OCI-LY7 (cell line): ENCODE data around the gene NEUROD2. TPM values are rescaled to one million over a fixed set of nuclear protein-coding genes. Genes with fewer than 3 reads are reported as not detected.

Experiments
- BruUV-seq: library from RNA; stranded (reverse); fragments of 400-500 nt; replicated peaks from 2 replicates; lab custom pipeline; 2021; lab: Mats Ljungman, UMichigan
- CTCF ChIA-PET: fragments of 300-600 bp; sonication (Branson Sonifier 250); formaldehyde crosslinking; loops from one replicate; lab custom pipeline; 2022; ENCODE audit warnings: antibody characterized with exemption; ENCODE audit not compliant: unreplicated experiment; lab: Charles Lee
- POLR2A ChIA-PET: fragments of 300-600 bp; sonication (Branson Sonifier 250); formaldehyde crosslinking; loops from one replicate; lab custom pipeline; 2022; ENCODE audit warnings: antibody characterized with exemption; lab: Charles Lee
- DNase-seq: peaks from one replicate; pipeline ENCODE4 v3.0.0-alpha.2; 2015; ENCODE audit warnings: low spot score
- H2AFZ ChIP-seq: fragments of 200-600 bp; sonication (generic), shearing (Covaris generic); 2 replicates; pipeline ENCODE4 v1.6.1; 2014; ENCODE audit warnings: mild to moderate bottlenecking, antibody characterized with exemption, low read length, moderate library complexity
- H3K27ac ChIP-seq: fragments of 200-600 bp; sonication (generic); 2 replicates; pipeline ENCODE4 v1.5.1; 2014; ENCODE audit warnings: mixed run types, low read depth, mild to moderate bottlenecking, moderate library complexity, low read length, inconsistent platforms; ENCODE audit not compliant: poor library complexity, severe bottlenecking
- H3K36me3 ChIP-seq: fragments of 200-600 bp; sonication (generic); 2 replicates; pipeline ENCODE4 v1.6.1; 2014; ENCODE audit warnings: mild to moderate bottlenecking, antibody characterized with exemption, low read length, moderate library complexity, mixed read lengths; ENCODE audit not compliant: insufficient read depth
- H3K4me1 ChIP-seq: fragments of 200-600 bp; sonication (generic); 2 replicates; pipeline ENCODE4 v1.5.1; 2014; ENCODE audit warnings: mild to moderate bottlenecking, low read length; ENCODE audit not compliant: insufficient read depth, poor library complexity, severe bottlenecking
- H3K4me2 ChIP-seq: fragments of 200-600 bp; sonication (generic); 2 replicates; pipeline ENCODE4 v1.6.1; 2014; ENCODE audit warnings: mild to moderate bottlenecking, low read length
- H3K4me3 ChIP-seq: fragments of 200-600 bp; sonication (generic); 2 replicates; pipeline ENCODE4 v1.5.1; 2014; ENCODE audit warnings: mild to moderate bottlenecking, low read depth, low read length; ENCODE audit not compliant: poor library complexity, severe bottlenecking
- H3K79me2 ChIP-seq: fragments of 200-600 bp; sonication (generic); 2 replicates; pipeline ENCODE4 v1.6.1; 2016; ENCODE audit warnings: low read depth, mild to moderate bottlenecking, low read length, moderate library complexity, mixed read lengths; ENCODE audit not compliant: insufficient read depth
- H3K9me2 ChIP-seq: fragments of 200-600 bp; sonication (generic); 2 replicates; pipeline ENCODE4 v1.6.1; 2016; ENCODE audit warnings: mild to moderate bottlenecking, low read length, mixed read lengths; ENCODE audit not compliant: insufficient read depth
- H3K9me3 ChIP-seq: fragments of 200-600 bp; sonication (generic); 2 replicates; pipeline ENCODE4 v1.6.1; 2014; ENCODE audit warnings: mild to moderate bottlenecking, mixed run types, low read length, mixed read lengths
- H4K20me1 ChIP-seq: fragments of 200-600 bp; sonication (generic); 2 replicates; pipeline ENCODE4 v1.6.1; 2014; ENCODE audit warnings: mild to moderate bottlenecking, antibody characterized with exemption, low read length, moderate library complexity, mixed read lengths; ENCODE audit not compliant: insufficient read depth
- EZH2phosphoT487 ChIP-seq: fragments of 200-600 bp; sonication (generic); IDR thresholded peaks from 2 replicates; pipeline ENCODE4 v1.6.1; 2018; ENCODE audit warnings: low read depth, borderline replicate concordance, mild to moderate bottlenecking, mixed run types, antibody characterized with exemption, low read length, moderate library complexity, mixed read lengths
- intact Hi-C: fragments of 100-400 bp; cut with micrococcal nuclease; formaldehyde crosslinking; loops from one replicate; pipeline ENCODE4 v1.10.0; 2022; ENCODE audit not compliant: unreplicated experiment
- total RNA-seq, 2 experiments: library from RNA; depleted of rRNA in 1 of 2; stranded (reverse); fragments of >200 nt in 1 of 2; shearing (Covaris generic) in 1 of 2; gene quantifications; 2 replicates each; pipeline ENCODE4 v1.2.3, GENCODE V29; 2014 to 2022
- TF ChIP-seq, protein P1 (sequence below): fragments of 200-600 bp; sonication (generic); conservative IDR thresholded peaks from 2 replicates; pipeline ENCODE4 v1.5.1; 2014; ENCODE audit warnings: mild to moderate bottlenecking, antibody characterized with exemption, low read length, moderate library complexity, mixed read lengths

NEUROD2 gene
- total RNA-seq, 2 experiments from 2014 or later: not detected

DNA sequence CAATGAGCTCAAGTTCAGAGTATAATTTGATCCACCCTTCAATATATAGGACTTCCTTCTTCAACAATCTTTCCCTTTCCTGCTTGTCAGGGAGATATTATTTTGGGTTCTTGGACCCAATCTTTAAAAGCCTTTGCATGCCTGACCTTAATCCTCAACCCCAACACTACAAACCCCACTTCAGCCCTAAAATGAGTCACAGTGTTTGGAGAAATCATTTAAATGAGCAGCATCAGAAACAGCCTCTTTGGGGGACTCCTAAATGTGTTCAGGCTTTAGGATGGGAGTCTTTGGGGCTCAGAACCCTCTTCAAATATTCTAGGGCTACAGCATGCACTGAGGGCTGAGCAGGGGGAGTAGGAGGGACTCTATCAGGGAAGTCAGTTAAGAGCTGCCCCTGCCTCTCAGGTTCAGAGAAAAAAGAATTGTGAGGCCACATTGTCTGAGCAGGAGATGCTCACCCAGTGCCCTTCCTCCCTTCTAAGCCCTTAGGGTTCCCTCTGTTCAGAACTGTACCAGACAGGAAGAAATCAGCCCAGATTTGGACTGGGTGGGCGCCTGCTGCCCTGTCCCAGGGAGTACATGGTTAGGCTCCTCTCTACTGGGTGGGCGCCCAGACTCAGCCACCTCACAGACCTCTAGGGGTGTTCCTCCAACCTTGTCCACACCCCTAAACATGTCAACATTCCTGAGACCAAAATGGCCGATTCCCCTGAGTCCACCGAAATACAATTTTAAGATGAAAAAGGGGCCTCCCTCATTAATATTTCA is 5.0 kb downstream of the NEUROD2 start:
- no peak overlapping the region for H3K4me2 ChIP-seq
- H3K79me2 ChIP-seq: no peaks in the 10 kb centered on the region
- no peaks in the 10 kb centered on the region for H3K9me3 ChIP-seq
- H4K20me1 ChIP-seq: no peaks in the 10 kb centered on the region
- no peaks in the 10 kb centered on the region for H3K9me2 ChIP-seq
- ChIA-PET POLR2A (no interaction called here), CTCF (no interaction called here)
- DNase-seq: no peak
- H3K27ac ChIP-seq: no peak overlapping the region
- peaks cover 14% of the 10 kb centered on the region for H3K4me1 ChIP-seq
- H2AFZ ChIP-seq: no peak overlapping the region
- H3K36me3 ChIP-seq: no peaks in the 10 kb centered on the region
- TF ChIP-seq, protein P1, sequence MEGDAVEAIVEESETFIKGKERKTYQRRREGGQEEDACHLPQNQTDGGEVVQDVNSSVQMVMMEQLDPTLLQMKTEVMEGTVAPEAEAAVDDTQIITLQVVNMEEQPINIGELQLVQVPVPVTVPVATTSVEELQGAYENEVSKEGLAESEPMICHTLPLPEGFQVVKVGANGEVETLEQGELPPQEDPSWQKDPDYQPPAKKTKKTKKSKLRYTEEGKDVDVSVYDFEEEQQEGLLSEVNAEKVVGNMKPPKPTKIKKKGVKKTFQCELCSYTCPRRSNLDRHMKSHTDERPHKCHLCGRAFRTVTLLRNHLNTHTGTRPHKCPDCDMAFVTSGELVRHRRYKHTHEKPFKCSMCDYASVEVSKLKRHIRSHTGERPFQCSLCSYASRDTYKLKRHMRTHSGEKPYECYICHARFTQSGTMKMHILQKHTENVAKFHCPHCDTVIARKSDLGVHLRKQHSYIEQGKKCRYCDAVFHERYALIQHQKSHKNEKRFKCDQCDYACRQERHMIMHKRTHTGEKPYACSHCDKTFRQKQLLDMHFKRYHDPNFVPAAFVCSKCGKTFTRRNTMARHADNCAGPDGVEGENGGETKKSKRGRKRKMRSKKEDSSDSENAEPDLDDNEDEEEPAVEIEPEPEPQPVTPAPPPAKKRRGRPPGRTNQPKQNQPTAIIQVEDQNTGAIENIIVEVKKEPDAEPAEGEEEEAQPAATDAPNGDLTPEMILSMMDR: no peak
- no peak for TF ChIP-seq EZH2phosphoT487
- H3K4me3 ChIP-seq: no peak overlapping the region
- intact Hi-C loops: no loop called here
- no TSS peak for BruUV-seq

DNA sequence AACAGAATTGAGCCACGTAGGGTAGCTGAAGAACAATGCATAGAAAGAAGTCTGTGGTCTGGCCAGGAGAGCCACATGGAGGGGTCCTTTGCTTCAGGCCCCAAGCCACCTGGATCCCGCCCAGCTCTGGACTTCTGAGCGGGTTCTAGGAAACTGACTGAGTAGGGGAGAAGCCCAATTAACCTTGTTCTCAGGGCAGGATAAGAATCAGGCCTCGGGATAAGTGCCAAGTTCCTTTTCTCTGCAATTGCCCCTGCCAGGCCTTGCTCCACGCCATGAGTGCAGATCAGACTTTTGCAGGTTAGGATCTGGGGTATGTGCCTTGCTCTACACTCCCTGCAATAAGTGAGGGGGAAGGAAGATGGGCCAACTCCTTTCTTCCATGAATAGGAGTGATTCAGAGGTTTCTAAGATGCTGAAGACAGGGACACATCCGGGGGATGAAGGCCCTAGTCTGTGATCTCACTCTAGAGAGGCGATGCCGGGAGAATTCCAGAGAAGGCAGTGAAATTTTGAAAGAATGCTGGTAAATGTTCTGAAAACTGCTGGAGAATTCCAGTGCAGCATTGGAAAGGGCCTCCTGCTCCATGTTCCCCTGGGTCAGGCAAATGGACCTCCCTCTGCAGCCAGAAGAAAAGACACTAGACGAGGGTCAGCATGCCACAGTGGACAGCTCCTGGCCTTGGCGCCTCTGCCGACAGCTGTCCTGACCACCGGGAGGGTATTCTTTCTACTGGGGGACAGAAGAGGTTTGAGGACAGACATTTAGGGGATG is 5.8 kb downstream of the NEUROD2 start:
- no TSS peak for BruUV-seq
- Histone ChIP-seq H2AFZ (no peak overlapping the region), H3K9me3 (no peaks in the 10 kb centered on the region), H3K4me1 (peaks cover 14% of the 10 kb centered on the region), H3K4me2 (no peak overlapping the region), H3K9me2 (no peaks in the 10 kb centered on the region), H4K20me1 (no peaks in the 10 kb centered on the region), H3K36me3 (no peaks in the 10 kb centered on the region), H3K27ac (no peak overlapping the region), H3K79me2 (no peaks in the 10 kb centered on the region), H3K4me3 (no peak overlapping the region)
- TF ChIP-seq, protein P1: no peak
- TF ChIP-seq EZH2phosphoT487: no peak
- DNase-seq: no peak
- ChIA-PET CTCF (no interaction called here), POLR2A (no interaction called here)
- intact Hi-C loops: no loop called here
